HepG2 (cell line): ENCODE measurements around the gene ARHGEF37. TPM values are rescaled to one million over a fixed set of nuclear protein-coding genes. Genes with fewer than 3 reads are reported as not detected.

ENCODE experiments used
- ATAC-seq: fragments of 200-7000 bp; cut with Tn5 transposase; 3 replicates; pipeline ENCODE4 v1.9.1; 2020; ENCODE audit warnings: mild to moderate bottlenecking, moderate library complexity
- BruUV-seq: library from RNA; stranded (reverse); fragments of 400-500 nt; replicated peaks from 2 replicates; lab custom pipeline; 2021; lab: Mats Ljungman, UMichigan
- CTCF ChIA-PET: fragments of 300-600 bp; formaldehyde crosslinking; extraction: SDS; loops from one replicate; lab custom pipeline; 2021; ENCODE audit warnings: low total read pairs, inconsistent platforms, low intra/inter-chr PET ratio; lab: Yijun Ruan, JAX
- POLR2A ChIA-PET: fragments of 350-600 bp; sonication (Branson Sonifier 250); formaldehyde crosslinking; loops from one replicate; lab custom pipeline; 2020; ENCODE audit warnings: antibody characterized with exemption, inconsistent platforms; lab: Yijun Ruan, JAX
- DNase-seq: peaks from one replicate; pipeline ENCODE4 v3.0.0-alpha.2; 2015; ENCODE audit warnings: low spot score
- FAIRE-seq: peaks from 3 replicates; lab custom pipeline; 2011; peaks lifted over from hg19 to GRCh38; lab: Jason Lieb, UNC
- H2AFZ ChIP-seq: one replicate; pipeline ENCODE4 v1.6.1; 2011; ENCODE audit warnings: low read length, inconsistent platforms
- H3K27ac ChIP-seq: fragments of 300-600 bp; 3 replicates; pipeline ENCODE4 v1.8.0; 2011; ENCODE audit warnings: mixed run types, mild to moderate bottlenecking, mixed read lengths, low read length, inconsistent platforms; ENCODE audit not compliant: insufficient read depth; ENCODE audit errors: extremely low read length
- H3K27me3 ChIP-seq, 2 experiments: fragments of 200-600 bp in 1 of 2; 2 replicates in 1 of 2; 3 replicates in 1 of 2; pipeline versions ENCODE4 v1.6.0 to v1.8.0; 2011; ENCODE audit warnings: low read length in 2 of 2, mild to moderate bottlenecking in 2 of 2, moderate library complexity in 2 of 2, inconsistent platforms in 1 of 2; ENCODE audit not compliant: insufficient read depth in 2 of 2, control insufficient read depth in 1 of 2
- H3K36me3 ChIP-seq, 2 experiments: fragments of 200-600 bp in 1 of 2; replicated peaks in 1 of 2; 2 replicates in 1 of 2; 3 replicates in 1 of 2; pipeline versions ENCODE4 v1.5.1 to v1.8.0; 2011; ENCODE audit warnings: low read length in 2 of 2, inconsistent platforms in 1 of 2; ENCODE audit not compliant: insufficient read depth in 2 of 2, control insufficient read depth in 1 of 2
- H3K4me1 ChIP-seq: 2 replicates; pipeline ENCODE4 v1.5.1; 2012; ENCODE audit warnings: low read length, inconsistent platforms; ENCODE audit not compliant: insufficient read depth
- H3K4me2 ChIP-seq: 2 replicates; pipeline ENCODE4 v1.6.0; 2011; ENCODE audit warnings: low read depth, low read length, inconsistent platforms
- H3K4me3 ChIP-seq, 3 experiments: fragments of 200-600 bp in 1 of 3; sonication (generic), shearing (Covaris generic) in 1 of 3; replicated peaks in 1 of 3; 2 replicates each; pipeline ENCODE4 v1.5.1; 2011 to 2016; ENCODE audit warnings: low read length in 3 of 3, inconsistent platforms in 2 of 3, low read depth in 2 of 3, mild to moderate bottlenecking in 2 of 3, control low read depth in 1 of 3, mixed read lengths in 1 of 3; ENCODE audit not compliant: insufficient read depth in 1 of 3
- H3K79me2 ChIP-seq: one replicate; pipeline ENCODE4 v1.6.1; 2011; ENCODE audit warnings: low read length, inconsistent platforms; ENCODE audit not compliant: insufficient read depth
- H3K9ac ChIP-seq: 2 replicates; pipeline ENCODE4 v1.6.0; 2011; ENCODE audit warnings: mild to moderate bottlenecking, low read depth, low read length, inconsistent platforms; ENCODE audit not compliant: insufficient read depth
- H3K9me3 ChIP-seq: 2 replicates; pipeline ENCODE4 v1.5.1; 2012; ENCODE audit warnings: mild to moderate bottlenecking, low read length
- H4K20me1 ChIP-seq: 2 replicates; pipeline ENCODE4 v1.6.0; 2011; ENCODE audit warnings: inconsistent platforms, mild to moderate bottlenecking, low read length, moderate library complexity; ENCODE audit not compliant: insufficient read depth
- CBX5 ChIP-seq: sonication (generic); formaldehyde crosslinking; IDR thresholded peaks from 2 replicates; pipeline ENCODE4 v1.4.0; 2020; ENCODE audit warnings: missing genetic modification reagents, borderline replicate concordance
- ERF ChIP-seq: IDR thresholded peaks from 2 replicates; pipeline ENCODE4 v1.6.1; 2018; ENCODE audit warnings: missing biosample characterization, missing genetic modification reagents
- REPIN1 ChIP-seq: sonication (generic); formaldehyde crosslinking; IDR thresholded peaks from 2 replicates; pipeline ENCODE4 v1.8.0; 2022; ENCODE audit warnings: missing genetic modification reagents, low read depth, mild to moderate bottlenecking, borderline replicate concordance
- SYNCRIP ChIP-seq: fragments of 200-400 bp; formaldehyde crosslinking; IDR thresholded peaks from 2 replicates; pipeline ENCODE4 v1.6.1; 2018; ENCODE audit warnings: mild to moderate bottlenecking, low read depth, low read length; ENCODE audit not compliant: insufficient read depth
- TRIM22 ChIP-seq: fragments of 450-650 bp; IDR thresholded peaks from 2 replicates; pipeline ENCODE4 v1.6.1; 2017
- ZNF609 ChIP-seq: sonication (generic); formaldehyde crosslinking; IDR thresholded peaks from 2 replicates; pipeline ENCODE4 v1.4.0; 2020; ENCODE audit warnings: mild to moderate bottlenecking, missing genetic modification reagents, borderline replicate concordance
- ZNF782 ChIP-seq: sonication (generic); formaldehyde crosslinking; IDR thresholded peaks from 2 replicates; pipeline ENCODE4 v1.4.0; 2020; ENCODE audit warnings: missing genetic modification reagents, mild to moderate bottlenecking, borderline replicate concordance
- ZSCAN29 ChIP-seq: sonication (generic); formaldehyde crosslinking; conservative IDR thresholded peaks from 2 replicates; pipeline ENCODE4 v1.4.0; 2020; ENCODE audit warnings: mild to moderate bottlenecking, missing genetic modification reagents
- WGBS: methylation state at CpG from one replicate; pipeline ENCODE4 v1.1.6; 2017; ENCODE audit warnings: low lambda C conversion rate; 5-methylcytosine and 5-hydroxymethylcytosine counted together
- in situ Hi-C: cut with HindIII; loops from 2 replicates; pipeline ENCODE4 v1.10.0; 2017; ENCODE audit warnings: low pct_unique_long_range_greater_than_20kb; ENCODE audit not compliant: extremely low pct_ligation_motif_present
- intact Hi-C: fragments of 100-400 bp; cut with micrococcal nuclease; formaldehyde crosslinking; loops from one replicate; pipeline ENCODE4 v1.10.0; 2022; ENCODE audit not compliant: unreplicated experiment
- polyA plus RNA-seq, 8 experiments: library from polyadenylated mRNA; depleted of rRNA in 3 of 8; stranded (reverse) in 7 of 8; unstranded in 1 of 8; fragments of >200 nt; fragmentation: Illumina TruSeq in 4 of 8; extraction: Trizol in 4 of 8; gene quantifications; 2 replicates each; pipeline versions ENCODE4 v1.2.1 to v1.2.3, GENCODE V29; 2011 to 2016; ENCODE audit warnings: low read depth in 4 of 8, missing spikeins in 1 of 8, mixed read lengths in 1 of 8; ENCODE audit not compliant: insufficient read depth in 1 of 8
- total RNA-seq, 5 experiments: library from RNA; depleted of rRNA; stranded (reverse); fragments of >200 nt; fragmentation: Illumina TruSeq; extraction: Trizol; gene quantifications; 2 replicates each; pipeline ENCODE4 v1.2.3, GENCODE V29; 2016; ENCODE audit warnings: low read depth in 1 of 5
- TF ChIP-seq, protein P1 (sequence below): sonication (generic); formaldehyde crosslinking; IDR thresholded peaks from 2 replicates; pipeline ENCODE4 v1.4.0; 2020; ENCODE audit warnings: missing genetic modification reagents

The ARHGEF37 gene
- total and polyA plus RNA-seq, 2 of the 13 experiments (the other 11 are each of a cell fraction or from before 2014, with no cell fraction given), result 0.18 to 0.27 TPM

DNA sequence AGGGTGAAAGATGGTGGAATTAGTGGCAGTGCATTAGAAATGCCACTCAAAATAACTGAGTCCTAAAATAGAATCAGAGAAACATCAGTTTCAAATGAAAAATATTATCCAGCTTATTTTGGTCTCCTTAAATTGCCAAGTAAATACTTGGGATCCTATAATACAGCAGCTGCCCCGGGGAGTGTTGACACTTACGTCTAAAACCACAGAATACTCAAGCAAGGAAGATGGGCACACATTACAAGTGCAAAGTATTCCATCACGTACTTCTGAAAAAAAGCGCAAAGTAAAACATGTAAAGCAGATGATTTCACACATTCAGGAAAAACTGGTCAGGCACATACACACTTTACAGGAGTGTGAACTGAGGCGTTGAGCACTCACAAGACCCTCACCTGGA, 2.4 kb upstream of the ARHGEF37 start (continued):
- TF ChIP-seq, protein P1, sequence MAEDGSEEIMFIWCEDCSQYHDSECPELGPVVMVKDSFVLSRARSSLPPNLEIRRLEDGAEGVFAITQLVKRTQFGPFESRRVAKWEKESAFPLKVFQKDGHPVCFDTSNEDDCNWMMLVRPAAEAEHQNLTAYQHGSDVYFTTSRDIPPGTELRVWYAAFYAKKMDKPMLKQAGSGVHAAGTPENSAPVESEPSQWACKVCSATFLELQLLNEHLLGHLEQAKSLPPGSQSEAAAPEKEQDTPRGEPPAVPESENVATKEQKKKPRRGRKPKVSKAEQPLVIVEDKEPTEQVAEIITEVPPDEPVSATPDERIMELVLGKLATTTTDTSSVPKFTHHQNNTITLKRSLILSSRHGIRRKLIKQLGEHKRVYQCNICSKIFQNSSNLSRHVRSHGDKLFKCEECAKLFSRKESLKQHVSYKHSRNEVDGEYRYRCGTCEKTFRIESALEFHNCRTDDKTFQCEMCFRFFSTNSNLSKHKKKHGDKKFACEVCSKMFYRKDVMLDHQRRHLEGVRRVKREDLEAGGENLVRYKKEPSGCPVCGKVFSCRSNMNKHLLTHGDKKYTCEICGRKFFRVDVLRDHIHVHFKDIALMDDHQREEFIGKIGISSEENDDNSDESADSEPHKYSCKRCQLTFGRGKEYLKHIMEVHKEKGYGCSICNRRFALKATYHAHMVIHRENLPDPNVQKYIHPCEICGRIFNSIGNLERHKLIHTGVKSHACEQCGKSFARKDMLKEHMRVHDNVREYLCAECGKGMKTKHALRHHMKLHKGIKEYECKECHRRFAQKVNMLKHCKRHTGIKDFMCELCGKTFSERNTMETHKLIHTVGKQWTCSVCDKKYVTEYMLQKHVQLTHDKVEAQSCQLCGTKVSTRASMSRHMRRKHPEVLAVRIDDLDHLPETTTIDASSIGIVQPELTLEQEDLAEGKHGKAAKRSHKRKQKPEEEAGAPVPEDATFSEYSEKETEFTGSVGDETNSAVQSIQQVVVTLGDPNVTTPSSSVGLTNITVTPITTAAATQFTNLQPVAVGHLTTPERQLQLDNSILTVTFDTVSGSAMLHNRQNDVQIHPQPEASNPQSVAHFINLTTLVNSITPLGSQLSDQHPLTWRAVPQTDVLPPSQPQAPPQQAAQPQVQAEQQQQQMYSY (CRISPR knock-in tag), result no peak
- no peak for TF ChIP-seq TRIM22

DNA sequence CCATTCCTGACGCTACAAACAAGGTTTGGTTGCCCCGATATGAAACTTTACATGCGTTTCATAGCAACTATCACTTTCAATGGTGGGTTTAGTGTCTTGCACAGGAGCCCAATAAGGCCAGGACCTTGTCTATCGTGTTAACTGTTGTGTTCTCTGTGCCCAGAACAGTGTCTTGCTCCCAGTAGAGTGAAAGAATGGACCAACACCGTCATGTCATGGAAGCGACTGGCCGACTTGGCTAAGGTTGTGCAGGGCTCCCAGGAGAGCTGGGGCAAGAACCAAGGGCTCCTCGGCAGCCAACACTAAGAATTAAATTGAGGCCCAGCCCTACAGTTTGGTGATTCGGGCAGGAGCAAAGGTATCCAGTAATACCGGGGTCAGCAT, 498 bp upstream of the ARHGEF37 start:
- peak overlapping the region; percentile 95 for H3K4me2 ChIP-seq
- intact Hi-C loops, result loop anchor here (5.0 kb wide), 1 partner anchor 37 kb away; no protein-coding TSS in a partner anchor
- no peaks in the 10 kb centered on the region for H3K79me2 ChIP-seq
- H2AFZ ChIP-seq, result peak overlapping the region; percentile 73
- H3K4me1 ChIP-seq, result peaks cover 27% of the 10 kb centered on the region
- TF ChIP-seq ERF (no peak), REPIN1 (CRISPR knock-in tag) (no peak), ZNF782 (CRISPR knock-in tag) (no peak), SYNCRIP (no peak), CBX5 (CRISPR knock-in tag) (no peak), ZNF609 (CRISPR knock-in tag) (no peak), ZSCAN29 (no peak)
- TF ChIP-seq, all 625 proteins: peak for 0
- ChIA-PET CTCF (no interaction called here), POLR2A (no interaction called here)
- FAIRE-seq (no peak), ATAC-seq (peak; percentile 54; the same call in 2 of the 3 replicates), DNase-seq (no peak)
- in situ Hi-C loops, result no loop called here
- H3K27me3 ChIP-seq, result peaks cover 0 to 35% of the 10 kb centered on the region in 2 experiments; a peak in 2 of 5 replicates
- 46% methylated on average over 5 of the region's 10 CpGs for WGBS
- no peaks in the 10 kb centered on the region for H4K20me1 ChIP-seq
- H3K9ac ChIP-seq, result peak overlapping the region; percentile 44; the same call in 1 of the 2 replicates
- no peak overlapping the region for H3K27ac ChIP-seq
- H3K36me3 ChIP-seq, result no peaks in the 10 kb centered on the region
- no TSS peak for BruUV-seq
- H3K9me3 ChIP-seq, result no peaks in the 10 kb centered on the region
- peak overlapping the region; percentile 49 to 72 (median 60) for H3K4me3 ChIP-seq
